ENCODE results near the gene ADAM12.
"Not testable (repeated sequence)": the region's sequence is repeated elsewhere in the genome, so short reads cannot be mapped to it uniquely, and the experiment has no call there.

The ADAM12 gene

GRCh38 chr10:126172755-126173154, 215.5 kb downstream of the ADAM12 start:
- H3K27ac ChIP-seq (ENCODE audit: low read depth, low read length) = not testable (repeated sequence)

GRCh38 chr10:126171555-126171954, 216.7 kb downstream of the ADAM12 start:
- H3K27me3 ChIP-seq (ENCODE audit: control insufficient read depth, insufficient read depth, low read length) = no peaks in the 10 kb centered on the region
- no peak overlapping the region for H3K4me3 ChIP-seq (ENCODE audit: low read length)
- no peaks in the 10 kb centered on the region for H3K36me3 ChIP-seq (ENCODE audit: control insufficient read depth, insufficient read depth, low read length)
- no peaks in the 10 kb centered on the region for H3K4me1 ChIP-seq (ENCODE audit: control insufficient read depth, insufficient read depth, low read length)
- H3K27ac ChIP-seq (ENCODE audit: low read depth, low read length) = no peak overlapping the region
- no peak overlapping the region for H3K9ac ChIP-seq (ENCODE audit: low read length)

More at GRCh38 chr10:126172755-126173154, 215.5 kb downstream of the ADAM12 start:
- not testable (repeated sequence) for H3K9ac ChIP-seq (ENCODE audit: low read length); H3K4me3 ChIP-seq (ENCODE audit: low read length); H3K4me1 ChIP-seq (ENCODE audit: control insufficient read depth, insufficient read depth, low read length); H3K27me3 ChIP-seq (ENCODE audit: control insufficient read depth, insufficient read depth, low read length); H3K36me3 ChIP-seq (ENCODE audit: control insufficient read depth, insufficient read depth, low read length)

- Histone ChIP-seq H3K36me3 (ENCODE audit: control insufficient read depth, insufficient read depth, low read length) (no peaks in the 10 kb centered on the region), H3K4me3 (ENCODE audit: low read length) (no peak overlapping the region), H3K27ac (ENCODE audit: low read depth, low read length) (no peak overlapping the region), H3K4me1 (ENCODE audit: control insufficient read depth, insufficient read depth, low read length) (no peaks in the 10 kb centered on the region), H3K9ac (ENCODE audit: low read length) (no peak overlapping the region), H3K27me3 (ENCODE audit: control insufficient read depth, insufficient read depth, low read length) (no peaks in the 10 kb centered on the region)
These were observed 217.5 kb downstream of the ADAM12 start for GRCh38 chr10:126170776-126171175.

- no peaks in the 10 kb centered on the region for H3K36me3 ChIP-seq (ENCODE audit: control insufficient read depth, insufficient read depth, low read length)
- H3K27ac ChIP-seq (ENCODE audit: low read depth, low read length) = no peak overlapping the region
- H3K4me1 ChIP-seq (ENCODE audit: control insufficient read depth, insufficient read depth, low read length) = no peaks in the 10 kb centered on the region
- no peaks in the 10 kb centered on the region for H3K27me3 ChIP-seq (ENCODE audit: control insufficient read depth, insufficient read depth, low read length)
- no peak overlapping the region for H3K4me3 ChIP-seq (ENCODE audit: low read length)
- no peak overlapping the region for H3K9ac ChIP-seq (ENCODE audit: low read length)
These were observed 217.9 kb downstream of the ADAM12 start for GRCh38 chr10:126170371-126170770.

GRCh38 chr10:126169899-126170298, 218.4 kb downstream of the ADAM12 start:
- H3K27me3 ChIP-seq (ENCODE audit: control insufficient read depth, insufficient read depth, low read length) = no peaks in the 10 kb centered on the region
- H3K4me1 ChIP-seq (ENCODE audit: control insufficient read depth, insufficient read depth, low read length) = no peaks in the 10 kb centered on the region
- no peak overlapping the region for H3K9ac ChIP-seq (ENCODE audit: low read length)
- no peak overlapping the region for H3K27ac ChIP-seq (ENCODE audit: low read depth, low read length)
- no peak overlapping the region for H3K4me3 ChIP-seq (ENCODE audit: low read length)
- H3K36me3 ChIP-seq (ENCODE audit: control insufficient read depth, insufficient read depth, low read length) = no peaks in the 10 kb centered on the region

GRCh38 chr10:126166797-126167196, 221.5 kb downstream of the ADAM12 start:
- H3K36me3 ChIP-seq (ENCODE audit: control insufficient read depth, insufficient read depth, low read length) = no peaks in the 10 kb centered on the region
- no peak overlapping the region for H3K4me3 ChIP-seq (ENCODE audit: low read length)

GRCh38 chr10:126165874-126166273, 222.4 kb downstream of the ADAM12 start:
- no peak overlapping the region for H3K4me3 ChIP-seq (ENCODE audit: low read length)
- no peaks in the 10 kb centered on the region for H3K36me3 ChIP-seq (ENCODE audit: control insufficient read depth, insufficient read depth, low read length)
- H3K27me3 ChIP-seq (ENCODE audit: control insufficient read depth, insufficient read depth, low read length) = no peaks in the 10 kb centered on the region
- H3K4me1 ChIP-seq (ENCODE audit: control insufficient read depth, insufficient read depth, low read length) = no peaks in the 10 kb centered on the region
- no peak overlapping the region for H3K9ac ChIP-seq (ENCODE audit: low read length)
- H3K27ac ChIP-seq (ENCODE audit: low read depth, low read length) = no peak overlapping the region

More at GRCh38 chr10:126166797-126167196, 221.5 kb downstream of the ADAM12 start:
- Histone ChIP-seq H3K4me1 (ENCODE audit: control insufficient read depth, insufficient read depth, low read length) (no peaks in the 10 kb centered on the region), H3K27ac (ENCODE audit: low read depth, low read length) (no peak overlapping the region), H3K27me3 (ENCODE audit: control insufficient read depth, insufficient read depth, low read length) (no peaks in the 10 kb centered on the region), H3K9ac (ENCODE audit: low read length) (no peak overlapping the region)

GRCh38 chr10:126163506-126163905, 224.8 kb downstream of the ADAM12 start:
- Histone ChIP-seq H3K36me3 (ENCODE audit: control insufficient read depth, insufficient read depth, low read length) (no peaks in the 10 kb centered on the region), H3K27me3 (ENCODE audit: control insufficient read depth, insufficient read depth, low read length) (no peaks in the 10 kb centered on the region), H3K9ac (ENCODE audit: low read length) (no peak overlapping the region), H3K27ac (ENCODE audit: low read depth, low read length) (no peak overlapping the region), H3K4me3 (ENCODE audit: low read length) (no peak overlapping the region), H3K4me1 (ENCODE audit: control insufficient read depth, insufficient read depth, low read length) (no peaks in the 10 kb centered on the region)

GRCh38 chr10:126161691-126162090, 226.6 kb downstream of the ADAM12 start:
- H3K27ac ChIP-seq (ENCODE audit: low read depth, low read length) = no peak overlapping the region
- no peak overlapping the region for H3K9ac ChIP-seq (ENCODE audit: low read length)
- H3K36me3 ChIP-seq (ENCODE audit: control insufficient read depth, insufficient read depth, low read length) = no peaks in the 10 kb centered on the region
- H3K27me3 ChIP-seq (ENCODE audit: control insufficient read depth, insufficient read depth, low read length) = no peaks in the 10 kb centered on the region
- H3K4me3 ChIP-seq (ENCODE audit: low read length) = no peak overlapping the region
- no peaks in the 10 kb centered on the region for H3K4me1 ChIP-seq (ENCODE audit: control insufficient read depth, insufficient read depth, low read length)

- Histone ChIP-seq H3K36me3 (ENCODE audit: control insufficient read depth, insufficient read depth, low read length) (no peaks in the 10 kb centered on the region), H3K4me1 (ENCODE audit: control insufficient read depth, insufficient read depth, low read length) (no peaks in the 10 kb centered on the region), H3K27me3 (ENCODE audit: control insufficient read depth, insufficient read depth, low read length) (no peaks in the 10 kb centered on the region), H3K4me3 (ENCODE audit: low read length) (no peak overlapping the region), H3K27ac (ENCODE audit: low read depth, low read length) (no peak overlapping the region), H3K9ac (ENCODE audit: low read length) (no peak overlapping the region)
These were observed 227.2 kb downstream of the ADAM12 start for GRCh38 chr10:126160971-126161630.

GRCh38 chr10:126160571-126160970, 227.7 kb downstream of the ADAM12 start:
- Histone ChIP-seq H3K9ac (ENCODE audit: low read length) (no peak overlapping the region), H3K4me3 (ENCODE audit: low read length) (no peak overlapping the region), H3K4me1 (ENCODE audit: control insufficient read depth, insufficient read depth, low read length) (no peaks in the 10 kb centered on the region), H3K27ac (ENCODE audit: low read depth, low read length) (no peak overlapping the region), H3K36me3 (ENCODE audit: control insufficient read depth, insufficient read depth, low read length) (no peaks in the 10 kb centered on the region), H3K27me3 (ENCODE audit: control insufficient read depth, insufficient read depth, low read length) (no peaks in the 10 kb centered on the region)

GRCh38 chr10:126158133-126158892, 230.0 kb downstream of the ADAM12 start:
- no peaks in the 10 kb centered on the region for H3K27me3 ChIP-seq (ENCODE audit: control insufficient read depth, insufficient read depth, low read length)
- H3K27ac ChIP-seq (ENCODE audit: low read depth, low read length) = no peak overlapping the region
- no peaks in the 10 kb centered on the region for H3K36me3 ChIP-seq (ENCODE audit: control insufficient read depth, insufficient read depth, low read length)
- H3K4me3 ChIP-seq (ENCODE audit: low read length) = no peak overlapping the region
- H3K4me1 ChIP-seq (ENCODE audit: control insufficient read depth, insufficient read depth, low read length) = no peaks in the 10 kb centered on the region
- no peak overlapping the region for H3K9ac ChIP-seq (ENCODE audit: low read length)

GRCh38 chr10:126157189-126157588, 231.1 kb downstream of the ADAM12 start:
- H3K27ac ChIP-seq (ENCODE audit: low read depth, low read length) = no peak overlapping the region
- H3K9ac ChIP-seq (ENCODE audit: low read length) = no peak overlapping the region
- no peaks in the 10 kb centered on the region for H3K27me3 ChIP-seq (ENCODE audit: control insufficient read depth, insufficient read depth, low read length)
- no peaks in the 10 kb centered on the region for H3K36me3 ChIP-seq (ENCODE audit: control insufficient read depth, insufficient read depth, low read length)
- H3K4me1 ChIP-seq (ENCODE audit: control insufficient read depth, insufficient read depth, low read length) = no peaks in the 10 kb centered on the region
- H3K4me3 ChIP-seq (ENCODE audit: low read length) = no peak overlapping the region

Measured in rectal smooth muscle tissue (tissue), 1 donor.